GM23338 (cell line): ENCODE data around the gene ANKRD53. TPM values are rescaled to one million over a fixed set of nuclear protein-coding genes. Genes with fewer than 3 reads are reported as not detected.

Source experiments
- ATAC-seq: fragments of 200-7000 bp; cut with Tn5 transposase; 3 replicates; pipeline ENCODE4 v1.9.1; 2020
- DNase-seq: peaks from one replicate; pipeline ENCODE4 v3.0.0-alpha.2; 2015; ENCODE audit warnings: low spot score
- H2AFZ ChIP-seq: fragments of 200-600 bp; sonication (generic); 2 replicates; pipeline ENCODE4 v1.8.0; 2016; ENCODE audit warnings: antibody characterized with exemption, mild to moderate bottlenecking, moderate library complexity
- H3F3A ChIP-seq: fragments of 200-600 bp; sonication (generic); replicated peaks from 2 replicates; pipeline ENCODE4 v1.8.0; 2017; ENCODE audit warnings: antibody characterized with exemption, mixed run types, low read depth
- H3K27ac ChIP-seq: fragments of 200-600 bp; sonication (generic); 2 replicates; pipeline ENCODE4 v1.6.1; 2016; ENCODE audit warnings: low read depth
- H3K27me3 ChIP-seq: fragments of 200-600 bp; sonication (generic); 2 replicates; pipeline ENCODE4 v1.8.0; 2016; ENCODE audit warnings: mild to moderate bottlenecking, mixed run types, moderate library complexity; ENCODE audit not compliant: insufficient read depth
- H3K36me3 ChIP-seq: fragments of 200-600 bp; sonication (generic); 2 replicates; pipeline ENCODE4 v1.8.0; 2016; ENCODE audit warnings: mild to moderate bottlenecking; ENCODE audit not compliant: insufficient read depth
- H3K4me1 ChIP-seq: fragments of 200-600 bp; sonication (generic); 2 replicates; pipeline ENCODE4 v1.8.0; 2016; ENCODE audit warnings: mild to moderate bottlenecking, moderate library complexity; ENCODE audit not compliant: insufficient read depth
- H3K4me2 ChIP-seq: fragments of 200-600 bp; sonication (generic); 2 replicates; pipeline ENCODE4 v1.7.1; 2017; ENCODE audit warnings: mixed run types
- H3K4me3 ChIP-seq: fragments of 200-600 bp; sonication (generic); 2 replicates; pipeline ENCODE4 v1.6.1; 2016; ENCODE audit warnings: mixed run types
- H3K79me2 ChIP-seq: fragments of 200-600 bp; sonication (generic); replicated peaks from 2 replicates; pipeline ENCODE4 v1.8.0; 2017; ENCODE audit warnings: mild to moderate bottlenecking; ENCODE audit not compliant: insufficient read depth
- H3K9me2 ChIP-seq: fragments of 200-600 bp; sonication (generic); 2 replicates; pipeline ENCODE4 v1.8.0; 2017; ENCODE audit not compliant: insufficient read depth
- H4K20me1 ChIP-seq: fragments of 200-600 bp; sonication (generic); replicated peaks from 2 replicates; pipeline ENCODE4 v1.8.0; 2017; ENCODE audit warnings: mild to moderate bottlenecking; ENCODE audit not compliant: insufficient read depth
- H3K27ac Mint-ChIP-seq: 2 replicates; pipeline ENCODE4 v1.8.0; 2020; ENCODE audit warnings: inconsistent platforms, mild to moderate bottlenecking, moderate library complexity, mixed read lengths
- H3K27me3 Mint-ChIP-seq: 3 replicates; pipeline ENCODE4 v1.8.0; 2022; ENCODE audit warnings: low read depth, mild to moderate bottlenecking, moderate library complexity, mixed read lengths, inconsistent platforms; ENCODE audit not compliant: insufficient read depth, poor library complexity
- H3K36me3 Mint-ChIP-seq: 3 replicates; pipeline ENCODE4 v1.8.0; 2021; ENCODE audit warnings: low read depth, mild to moderate bottlenecking, inconsistent platforms, moderate library complexity, mixed read lengths
- H3K4me1 Mint-ChIP-seq: 3 replicates; pipeline ENCODE4 v1.8.0; 2020; ENCODE audit warnings: mild to moderate bottlenecking, inconsistent platforms, mixed read lengths
- H3K4me3 Mint-ChIP-seq: 3 replicates; pipeline ENCODE4 v1.8.0; 2021; ENCODE audit warnings: moderate library complexity, mild to moderate bottlenecking, inconsistent platforms, mixed read lengths
- H3K9me3 Mint-ChIP-seq: 3 replicates; pipeline ENCODE4 v1.8.0; 2020; ENCODE audit warnings: moderate library complexity, mild to moderate bottlenecking, inconsistent platforms, mixed read lengths
- CREB1 ChIP-seq: fragments of 250-450 bp; sonication (Bioruptor Pico); IDR thresholded peaks from 2 replicates; pipeline ENCODE4 v1.5.0; 2020; ENCODE audit warnings: low read depth, mild to moderate bottlenecking, moderate library complexity
- ETS1 ChIP-seq: IDR thresholded peaks from 2 replicates; pipeline ENCODE4 v1.6.1; 2016; ENCODE audit warnings: antibody characterized with exemption
- EZH2phosphoT487 ChIP-seq: fragments of 200-600 bp; sonication (generic); IDR thresholded peaks from one replicate; pipeline ENCODE4 v1.8.1; 2018; ENCODE audit warnings: antibody characterized with exemption; ENCODE audit not compliant: unreplicated experiment
- JUNB ChIP-seq: IDR thresholded peaks from one replicate; pipeline ENCODE4 v1.6.1; 2016; ENCODE audit warnings: antibody characterized with exemption; ENCODE audit not compliant: unreplicated experiment
- NANOG ChIP-seq: IDR thresholded peaks from 2 replicates; pipeline ENCODE4 v1.6.1; 2016; ENCODE audit warnings: antibody characterized with exemption, borderline replicate concordance
- POLR2AphosphoS5 ChIP-seq: IDR thresholded peaks from 2 replicates; pipeline ENCODE4 v1.6.1; 2016; ENCODE audit warnings: antibody characterized with exemption, low read depth
- ZNF331 ChIP-seq: fragments of 250-450 bp; sonication (Bioruptor Pico); IDR thresholded peaks from 2 replicates; pipeline ENCODE4 v1.5.0; 2020; ENCODE audit warnings: low read depth, mild to moderate bottlenecking, moderate library complexity
- ZNF462 ChIP-seq: fragments of 250-450 bp; sonication (Bioruptor Pico); IDR thresholded peaks from 2 replicates; pipeline ENCODE4 v1.5.0; 2020; ENCODE audit warnings: mild to moderate bottlenecking, moderate library complexity
- polyA plus RNA-seq: library from polyadenylated mRNA; unstranded; fragments of >200 nt; fragmentation: Nextera tagmentation; extraction: Ambion mirVana; gene quantifications from 2 replicates; pipeline ENCODE4 v1.2.1, GENCODE V29; 2016
- total RNA-seq: library from RNA; depleted of rRNA; stranded (reverse); fragments of >200 nt; shearing (Covaris generic); gene quantifications from 2 replicates; pipeline ENCODE4 v1.2.3, GENCODE V29; 2014

The ANKRD53 gene
- total and polyA plus RNA-seq, 2 experiments from 2014 or later = 0.32 to 0.73 TPM

DNA sequence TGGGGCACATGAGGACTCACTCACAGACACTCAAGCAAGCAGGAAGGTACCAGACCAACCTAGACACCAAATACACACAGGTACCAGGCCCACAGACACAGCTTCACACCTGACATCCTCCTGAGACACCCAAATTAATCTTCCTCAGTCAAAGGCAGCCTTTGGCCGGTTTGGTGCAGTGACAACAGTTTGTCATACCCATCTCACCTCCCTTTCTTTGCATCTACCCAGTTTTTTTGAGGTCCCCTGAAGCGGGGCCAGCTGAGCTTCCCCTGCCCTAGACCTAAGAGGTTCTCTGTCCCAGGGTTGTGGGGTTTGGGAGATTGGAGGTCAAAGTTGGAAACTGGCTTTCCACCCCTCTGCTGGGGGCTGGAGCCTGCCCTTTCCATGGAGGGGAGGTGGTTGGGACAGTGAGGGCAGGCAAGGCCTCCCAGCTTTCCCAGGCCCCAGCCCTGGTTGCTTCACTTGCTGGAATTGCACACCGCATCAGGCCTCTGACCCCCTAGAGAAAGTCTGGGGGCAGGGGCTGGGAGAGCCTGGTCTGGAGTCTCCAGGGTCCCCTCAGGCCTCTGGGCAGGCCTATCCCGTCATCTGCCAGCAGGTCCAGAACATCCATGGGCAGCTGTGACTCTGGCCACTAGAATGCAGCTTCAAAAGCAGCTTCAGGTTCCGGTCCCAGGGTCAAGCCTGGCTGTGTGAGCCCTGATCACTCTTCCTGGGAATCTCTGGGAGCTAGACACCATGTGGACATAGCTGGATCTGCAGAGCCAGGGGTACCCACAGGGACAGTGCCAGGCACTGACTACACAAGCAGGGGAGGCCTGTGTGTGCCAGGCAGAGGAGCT lies 28.7 kb downstream of the ANKRD53 start (continued):
- TF ChIP-seq ZNF462 (CRISPR knock-in tag) = no peak

DNA sequence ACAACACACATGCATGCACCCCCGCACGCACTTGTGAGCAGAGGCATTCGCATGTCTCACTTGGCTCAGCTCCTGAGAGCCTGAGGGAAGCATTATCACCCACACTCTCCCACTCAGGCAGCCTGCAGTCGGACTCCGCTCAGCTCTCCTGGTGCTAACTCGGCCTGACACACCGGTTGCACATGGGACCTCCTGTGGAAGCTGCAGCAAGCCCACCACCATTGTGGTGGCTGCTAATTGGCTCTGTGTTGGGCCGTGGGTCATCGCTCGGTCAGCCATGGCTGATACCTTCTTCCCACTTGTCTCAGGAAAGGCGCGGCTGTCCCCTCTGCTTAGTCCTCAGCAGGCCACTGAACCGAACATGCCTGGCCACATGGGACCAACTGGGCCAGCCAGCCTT lies 29.9 kb downstream of the ANKRD53 start:
- Histone ChIP-seq H3K4me1 (no peaks in the 10 kb centered on the region), H2AFZ (no peak overlapping the region), H3F3A (no peaks in the 10 kb centered on the region), H4K20me1 (no peaks in the 10 kb centered on the region), H3K79me2 (no peaks in the 10 kb centered on the region), H3K4me2 (no peak overlapping the region), H3K9me2 (no peaks in the 10 kb centered on the region), H3K36me3 (no peaks in the 10 kb centered on the region), H3K27ac (no peak overlapping the region), H3K27me3 (no peaks in the 10 kb centered on the region), H3K4me3 (no peak overlapping the region)
- DNase-seq = no peak
- Mint-ChIP-seq H3K27me3 (peaks cover 14% of the 10 kb centered on the region), H3K27ac (no peak overlapping the region), H3K4me1 (no peaks in the 10 kb centered on the region), H3K4me3 (no peak overlapping the region), H3K9me3 (no peaks in the 10 kb centered on the region), H3K36me3 (no peaks in the 10 kb centered on the region)
- no peak for ATAC-seq
- no peak for TF ChIP-seq EZH2phosphoT487
- TF ChIP-seq JUNB = no peak
- TF ChIP-seq ETS1 = no peak
- TF ChIP-seq POLR2AphosphoS5 = no peak
- no peak for TF ChIP-seq ZNF331
- no peak for TF ChIP-seq NANOG
- TF ChIP-seq ZNF462 (CRISPR knock-in tag) = no peak
- no peak for TF ChIP-seq CREB1 (CRISPR knock-in tag)
